K562 (cell line): ENCODE results near the gene C1orf167. TPM values are rescaled to one million over a fixed set of nuclear protein-coding genes. Genes with fewer than 3 reads are reported as not detected.

Experiments used
- CBX5 ChIP-seq: IDR thresholded peaks from 2 replicates; pipeline ENCODE4 v1.6.1; 2014; ENCODE audit warnings: low read depth, borderline replicate concordance
- FOS ChIP-seq: IDR thresholded peaks from 3 replicates; pipeline ENCODE4 v1.6.1; 2011; ENCODE audit not compliant: insufficient read length; ENCODE audit errors: extremely low read depth
- HDAC1 ChIP-seq, 2 experiments: fragments of 450-650 bp; IDR thresholded peaks; 2 replicates each; pipeline ENCODE4 v1.6.1; 2016 to 2017; ENCODE audit warnings: inconsistent platforms in 1 of 2, mild to moderate bottlenecking in 1 of 2, moderate library complexity in 1 of 2
- JUND ChIP-seq, 2 experiments: IDR thresholded peaks; 2 replicates in 1 of 2; 3 replicates in 1 of 2; pipeline ENCODE4 v1.6.1; 2011; ENCODE audit warnings: borderline replicate concordance in 2 of 2, low read depth in 2 of 2, low read length in 2 of 2, improper control_type of control experiment in 1 of 2, missing biosample characterization in 1 of 2, missing genetic modification characterization in 1 of 2, missing genetic modification reagents in 1 of 2
- MAFK ChIP-seq: IDR thresholded peaks from 2 replicates; pipeline ENCODE4 v1.6.1; 2011; ENCODE audit warnings: low read length, improper control_type of control experiment
- RBM25 ChIP-seq: fragments of 200-400 bp; formaldehyde crosslinking; IDR thresholded peaks from 2 replicates; pipeline ENCODE4 v1.6.1; 2018; ENCODE audit warnings: low read length, low read depth, moderate library complexity; ENCODE audit not compliant: severe bottlenecking
- SLC30A9 ChIP-seq: fragments of 250-450 bp; sonication (Bioruptor Pico); IDR thresholded peaks from 2 replicates; pipeline ENCODE4 v1.8.0; 2022; ENCODE audit warnings: mild to moderate bottlenecking, moderate library complexity
- ZNF197 ChIP-seq: fragments of 200-800 bp; sonication (Bioruptor generic); IDR thresholded peaks from 2 replicates; pipeline ENCODE4 v1.6.1; 2016; ENCODE audit warnings: low read depth, missing genetic modification characterization, missing compliant biosample characterization
- ZNF696 ChIP-seq: fragments of 250-450 bp; sonication (Bioruptor Pico); conservative IDR thresholded peaks from 2 replicates; pipeline ENCODE4 v1.4.0; 2020; ENCODE audit warnings: mild to moderate bottlenecking, moderate library complexity
- polyA plus RNA-seq, 8 experiments: library from polyadenylated mRNA; depleted of rRNA in 4 of 8; stranded (reverse) in 5 of 8; unstranded in 3 of 8; fragments of >200 nt; fragmentation: Nextera tagmentation in 2 of 8; fragmentation: Illumina TruSeq in 1 of 8; extraction: Ambion mirVana in 2 of 8; extraction: Trizol in 1 of 8; gene quantifications; 2 replicates each; pipeline versions ENCODE4 v1.2.1 to v1.2.3, GENCODE V29; 2011 to 2014; ENCODE audit warnings: inconsistent platforms in 1 of 8, missing spikeins in 1 of 8
- total RNA-seq, 7 experiments: library from RNA; depleted of rRNA in 6 of 7; stranded (reverse); fragments of >200 nt in 6 of 7; fragmentation: Illumina TruSeq in 2 of 7; extraction: Trizol in 2 of 7; gene quantifications; 2 replicates each; pipeline versions ENCODE4 v1.2.1 to v1.2.3, GENCODE V29; 2011 to 2021; ENCODE audit warnings: low replicate concordance in 1 of 7
- TF ChIP-seq, protein P1 (sequence below): fragments of 450-650 bp; IDR thresholded peaks from 2 replicates; pipeline ENCODE4 v1.6.1; 2014; ENCODE audit warnings: low read depth, mild to moderate bottlenecking, moderate library complexity, borderline replicate concordance
- TF ChIP-seq, protein P2 (sequence below): fragments of 450-650 bp; IDR thresholded peaks from one replicate; pipeline ENCODE4 v1.6.1; 2018; ENCODE audit warnings: mild to moderate bottlenecking, moderate library complexity; ENCODE audit not compliant: partially characterized antibody
- TF ChIP-seq, protein P3 (sequence below): sonication (generic); formaldehyde crosslinking; IDR thresholded peaks from 2 replicates; pipeline ENCODE4 v1.8.1; 2022; ENCODE audit warnings: missing genetic modification reagents
- TF ChIP-seq, protein P4 (sequence below): fragments of 450-650 bp; IDR thresholded peaks from 2 replicates; pipeline ENCODE4 v1.6.1; 2018; ENCODE audit warnings: mild to moderate bottlenecking, low read depth; ENCODE audit not compliant: partially characterized antibody

The C1orf167 gene
- total and polyA plus RNA-seq, 9 of the 15 experiments (the other 6 are each of a cell fraction or from before 2014, with no cell fraction given), result 0.22 to 0.86 (median 0.31) TPM; not detected in 2

DNA sequence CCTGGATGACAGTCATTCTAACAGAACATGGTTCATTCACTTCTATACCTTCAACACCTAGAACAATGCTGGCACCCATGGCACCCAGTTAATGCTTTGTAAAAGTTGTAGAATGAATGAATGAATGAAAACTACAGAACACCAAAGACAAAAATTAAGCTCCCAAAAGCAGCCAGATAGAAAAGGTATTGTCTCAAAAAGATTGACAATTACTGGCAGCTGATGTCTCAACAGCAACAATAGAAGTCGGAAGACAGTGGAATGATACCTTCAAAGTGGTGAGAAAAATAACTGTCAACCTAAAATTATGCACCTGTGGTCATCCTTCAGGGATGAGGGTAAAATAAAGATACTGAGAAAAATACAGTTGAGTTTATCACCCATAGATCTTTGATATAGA, 4.9 kb upstream of the C1orf167 start (continued):
- TF ChIP-seq, protein P1, sequence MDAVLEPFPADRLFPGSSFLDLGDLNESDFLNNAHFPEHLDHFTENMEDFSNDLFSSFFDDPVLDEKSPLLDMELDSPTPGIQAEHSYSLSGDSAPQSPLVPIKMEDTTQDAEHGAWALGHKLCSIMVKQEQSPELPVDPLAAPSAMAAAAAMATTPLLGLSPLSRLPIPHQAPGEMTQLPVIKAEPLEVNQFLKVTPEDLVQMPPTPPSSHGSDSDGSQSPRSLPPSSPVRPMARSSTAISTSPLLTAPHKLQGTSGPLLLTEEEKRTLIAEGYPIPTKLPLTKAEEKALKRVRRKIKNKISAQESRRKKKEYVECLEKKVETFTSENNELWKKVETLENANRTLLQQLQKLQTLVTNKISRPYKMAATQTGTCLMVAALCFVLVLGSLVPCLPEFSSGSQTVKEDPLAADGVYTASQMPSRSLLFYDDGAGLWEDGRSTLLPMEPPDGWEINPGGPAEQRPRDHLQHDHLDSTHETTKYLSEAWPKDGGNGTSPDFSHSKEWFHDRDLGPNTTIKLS, result no peak
- no peak for TF ChIP-seq HDAC1 (IDR thresholded peaks at IDR 0.05)
- no peak for TF ChIP-seq ZNF197 (CRISPR knock-in tag)
- no peak for TF ChIP-seq ZNF696 (CRISPR knock-in tag)
- TF ChIP-seq RBM25, result peak; percentile 61
- TF ChIP-seq MAFK, result no peak
- no peak for TF ChIP-seq JUND (IDR thresholded peaks at IDR 0.05; ENCODE audit: borderline replicate concordance, low read depth, low read length)
- TF ChIP-seq JUND (tag; IDR thresholded peaks at IDR 0.05; ENCODE audit: borderline replicate concordance, low read depth, low read length), result no peak
- TF ChIP-seq FOS, result no peak
- TF ChIP-seq SLC30A9, result no peak
- TF ChIP-seq, protein P2, sequence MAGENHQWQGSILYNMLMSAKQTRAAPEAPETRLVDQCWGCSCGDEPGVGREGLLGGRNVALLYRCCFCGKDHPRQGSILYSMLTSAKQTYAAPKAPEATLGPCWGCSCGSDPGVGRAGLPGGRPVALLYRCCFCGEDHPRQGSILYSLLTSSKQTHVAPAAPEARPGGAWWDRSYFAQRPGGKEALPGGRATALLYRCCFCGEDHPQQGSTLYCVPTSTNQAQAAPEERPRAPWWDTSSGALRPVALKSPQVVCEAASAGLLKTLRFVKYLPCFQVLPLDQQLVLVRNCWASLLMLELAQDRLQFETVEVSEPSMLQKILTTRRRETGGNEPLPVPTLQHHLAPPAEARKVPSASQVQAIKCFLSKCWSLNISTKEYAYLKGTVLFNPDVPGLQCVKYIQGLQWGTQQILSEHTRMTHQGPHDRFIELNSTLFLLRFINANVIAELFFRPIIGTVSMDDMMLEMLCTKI, result no peak
- TF ChIP-seq, protein P3, sequence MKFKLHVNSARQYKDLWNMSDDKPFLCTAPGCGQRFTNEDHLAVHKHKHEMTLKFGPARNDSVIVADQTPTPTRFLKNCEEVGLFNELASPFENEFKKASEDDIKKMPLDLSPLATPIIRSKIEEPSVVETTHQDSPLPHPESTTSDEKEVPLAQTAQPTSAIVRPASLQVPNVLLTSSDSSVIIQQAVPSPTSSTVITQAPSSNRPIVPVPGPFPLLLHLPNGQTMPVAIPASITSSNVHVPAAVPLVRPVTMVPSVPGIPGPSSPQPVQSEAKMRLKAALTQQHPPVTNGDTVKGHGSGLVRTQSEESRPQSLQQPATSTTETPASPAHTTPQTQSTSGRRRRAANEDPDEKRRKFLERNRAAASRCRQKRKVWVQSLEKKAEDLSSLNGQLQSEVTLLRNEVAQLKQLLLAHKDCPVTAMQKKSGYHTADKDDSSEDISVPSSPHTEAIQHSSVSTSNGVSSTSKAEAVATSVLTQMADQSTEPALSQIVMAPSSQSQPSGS (CRISPR knock-in tag), result no peak
- TF ChIP-seq, protein P4, sequence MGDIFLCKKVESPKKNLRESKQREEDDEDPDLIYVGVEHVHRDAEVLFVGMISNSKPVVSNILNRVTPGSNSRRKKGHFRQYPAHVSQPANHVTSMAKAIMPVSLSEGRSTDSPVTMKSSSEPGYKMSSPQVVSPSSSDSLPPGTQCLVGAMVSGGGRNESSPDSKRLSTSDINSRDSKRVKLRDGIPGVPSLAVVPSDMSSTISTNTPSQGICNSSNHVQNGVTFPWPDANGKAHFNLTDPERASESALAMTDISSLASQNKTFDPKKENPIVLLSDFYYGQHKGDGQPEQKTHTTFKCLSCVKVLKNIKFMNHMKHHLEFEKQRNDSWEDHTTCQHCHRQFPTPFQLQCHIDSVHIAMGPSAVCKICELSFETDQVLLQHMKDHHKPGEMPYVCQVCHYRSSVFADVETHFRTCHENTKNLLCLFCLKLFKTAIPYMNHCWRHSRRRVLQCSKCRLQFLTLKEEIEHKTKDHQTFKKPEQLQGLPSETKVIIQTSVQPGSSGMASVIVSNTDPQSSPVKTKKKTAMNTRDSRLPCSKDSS, result peak; percentile 96
- TF ChIP-seq CBX5, result peak; percentile 97
